GM12875 (cell line): ENCODE measurements around the gene TPST1.
A peak's percentile ranks its signal among the peaks of the same experiment; 100 is the strongest.
"Not testable (repeated sequence)": the region's sequence is repeated elsewhere in the genome, so short reads cannot be mapped to it uniquely, and the experiment has no call there.

ENCODE experiments used
- H3K4me3 ChIP-seq: one replicate; pipeline ENCODE4 v1.5.1; 2011; ENCODE audit warnings: low read depth, low read length, control low read depth
- CTCF ChIP-seq: IDR thresholded peaks from 2 replicates; pipeline ENCODE4 v1.5.1; 2011; ENCODE audit warnings: low read depth, mild to moderate bottlenecking, control low read depth, inconsistent platforms, low read length, moderate library complexity, borderline replicate concordance; ENCODE audit not compliant: insufficient read depth

The TPST1 gene

GRCh38 chr7:66204822-66205740 is at the start of gene TPST1:
TSS of gene TPST1 (plus strand) at chr7:66205334. CDS start at chr7:66240426, 35,092 bp downstream.
- TF ChIP-seq CTCF: peak; percentile 76

GRCh38 chr7:66156035-66156434 is 49.1 kb upstream of the TPST1 start:
- H3K4me3 ChIP-seq: not testable (repeated sequence)

More at GRCh38 chr7:66204822-66205740, at the start of gene TPST1:
- peak within 1 kb of the TSS; percentile 98 for H3K4me3 ChIP-seq

- TF ChIP-seq CTCF: no peak
- H3K4me3 ChIP-seq: no peak overlapping the region
Observed at GRCh38 chr7:66157060-66157459, 48.1 kb upstream of the TPST1 start.

- H3K4me3 ChIP-seq: no peak overlapping the region
- TF ChIP-seq CTCF: no peak
Observed at GRCh38 chr7:66162622-66163021, 42.5 kb upstream of the TPST1 start.

GRCh38 chr7:66163186-66163610 is 41.9 kb upstream of the TPST1 start:
- H3K4me3 ChIP-seq: no peak overlapping the region
- TF ChIP-seq CTCF: no peak

GRCh38 chr7:66164356-66164755 is 40.8 kb upstream of the TPST1 start:
- no peak for TF ChIP-seq CTCF
- H3K4me3 ChIP-seq: no peak overlapping the region

GRCh38 chr7:66167773-66168387 is 37.3 kb upstream of the TPST1 start:
- TF ChIP-seq CTCF: no peak
- H3K4me3 ChIP-seq: no peak overlapping the region
